Measurements from ENCODE around the gene PTCHD4.

The PTCHD4 gene

GRCh38 chr6:48075181-48075580 is 35.8 kb downstream of the PTCHD4 start:
- ChIA-PET CTCF (interaction anchor here (0.5 kb wide), 1 partner anchor 601 kb away, joined by 3 read pairs; no protein-coding TSS in a partner anchor), POLR2A (ENCODE audit: low non-redundant PET) (no interaction called here)
- H3K27ac ChIP-seq: no peak overlapping the region
- no peak for TF ChIP-seq CTCF (conservative IDR thresholded peaks at IDR 0.05; ENCODE audit: low read depth)
- no peak for DNase-seq (ENCODE audit: low spot score)

- ChIA-PET POLR2A (ENCODE audit: low non-redundant PET) (no interaction called here), CTCF (interaction anchor here (0.8 kb wide), 1 partner anchor 13 kb away, joined by 4 read pairs; no protein-coding TSS in a partner anchor)
- DNase-seq (ENCODE audit: low spot score): no peak
- TF ChIP-seq CTCF (conservative IDR thresholded peaks at IDR 0.05; ENCODE audit: low read depth): no peak
- no peak overlapping the region for H3K27ac ChIP-seq
These were observed 36.8 kb downstream of the PTCHD4 start for GRCh38 chr6:48073976-48074767.

GRCh38 chr6:48071833-48072232 is 39.2 kb downstream of the PTCHD4 start:
- no peak for TF ChIP-seq CTCF (conservative IDR thresholded peaks at IDR 0.05; ENCODE audit: low read depth)
- DNase-seq (ENCODE audit: low spot score): no peak
- CTCF ChIA-PET: interaction anchor here (0.8 kb wide), 1 partner anchor 169 kb away, joined by 3 read pairs; no protein-coding TSS in a partner anchor
- H3K27ac ChIP-seq: no peak overlapping the region
- POLR2A ChIA-PET (ENCODE audit: low non-redundant PET): no interaction called here

DNA sequence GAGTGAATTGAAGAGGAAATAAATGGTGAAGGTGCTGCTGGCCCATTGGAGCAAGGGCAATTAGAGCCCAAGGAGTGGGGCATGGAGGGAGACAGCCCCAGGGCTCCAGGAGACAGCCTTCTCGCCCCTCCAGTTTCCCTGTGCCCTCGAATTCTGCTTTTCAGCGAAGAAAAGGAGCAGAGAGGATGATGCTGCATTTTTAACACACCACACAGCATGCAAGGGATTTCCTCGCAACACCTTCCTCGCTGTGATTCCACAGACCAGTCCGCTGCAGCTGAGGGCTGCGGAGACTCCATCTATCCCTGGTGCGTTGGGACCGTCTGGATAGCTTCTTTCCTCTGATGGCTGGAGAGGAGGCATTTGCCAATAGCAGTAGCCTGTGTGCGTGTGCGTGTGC is 41.7 kb downstream of the PTCHD4 start:
- POLR2A ChIA-PET (ENCODE audit: low non-redundant PET): no interaction called here
- TF ChIP-seq CTCF (conservative IDR thresholded peaks at IDR 0.05; ENCODE audit: low read depth): no peak
- CTCF ChIA-PET: no interaction called here
- DNase-seq (ENCODE audit: low spot score): no peak
- H3K27ac ChIP-seq: no peak overlapping the region

GRCh38 chr6:48068278-48069251 is 42.4 kb downstream of the PTCHD4 start:
- peak; percentile 8 for DNase-seq (ENCODE audit: low spot score)
- POLR2A ChIA-PET (ENCODE audit: low non-redundant PET): no interaction called here
- TF ChIP-seq CTCF (conservative IDR thresholded peaks at IDR 0.05; ENCODE audit: low read depth): no peak
- CTCF ChIA-PET: interaction anchor here (0.5 kb wide), 1 partner anchor 1341 kb away, joined by 3 read pairs; no protein-coding TSS in a partner anchor
- no peak overlapping the region for H3K27ac ChIP-seq

DNA sequence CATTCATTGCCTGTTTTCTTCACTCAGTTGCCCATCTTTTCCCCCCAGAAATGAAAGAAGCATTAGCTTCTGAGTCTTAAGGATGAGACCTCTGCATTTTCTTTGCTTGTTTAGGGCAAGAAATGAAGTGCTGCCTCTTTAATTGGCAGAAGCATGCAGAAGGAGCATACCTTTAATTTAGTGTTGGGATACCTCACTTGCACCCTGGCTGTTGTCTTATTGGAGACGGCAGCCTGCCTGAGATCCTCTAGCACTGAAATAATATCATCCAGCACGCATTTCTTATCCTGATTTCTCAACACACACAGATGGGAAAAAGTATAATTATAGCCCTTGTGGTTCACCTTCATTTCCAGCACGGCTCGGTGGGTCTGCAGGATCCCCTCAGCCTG is 43.1 kb downstream of the PTCHD4 start:
- POLR2A ChIA-PET (ENCODE audit: low non-redundant PET): no interaction called here
- no peak overlapping the region for H3K27ac ChIP-seq
- no peak for DNase-seq (ENCODE audit: low spot score)
- CTCF ChIA-PET: interaction anchor here (0.5 kb wide), 1 partner anchor 1342 kb away, joined by 3 read pairs; no protein-coding TSS in a partner anchor
- no peak for TF ChIP-seq CTCF (conservative IDR thresholded peaks at IDR 0.05; ENCODE audit: low read depth)
